A549 (cell line): ENCODE measurements around the gene PIEZO2.

Experiments
- POLR2A ChIP-seq: IDR thresholded peaks from 2 replicates; pipeline ENCODE4 v1.6.1; 2012; ENCODE audit warnings: mild to moderate bottlenecking, low read length
- RCOR1 ChIP-seq: fragments of 150-350 bp; IDR thresholded peaks from 2 replicates; pipeline ENCODE4 v1.6.1; 2014; ENCODE audit warnings: antibody characterized with exemption, low read length, low read depth
- TF ChIP-seq, protein P1 (sequence below): fragments of >200 bp; sonication (Bioruptor Twin); formaldehyde crosslinking; IDR thresholded peaks from 3 replicates; pipeline ENCODE4 v1.5.1; 2016
- TF ChIP-seq, protein P2 (sequence below): fragments of 250-450 bp; sonication (Bioruptor Pico); IDR thresholded peaks from 2 replicates; pipeline ENCODE4 v1.5.0; 2020; ENCODE audit warnings: low read depth, mild to moderate bottlenecking, moderate library complexity

GRCh38 chr18:10754128-10754527, 395.2 kb downstream of the PIEZO2 start:
- TF ChIP-seq, protein P1, sequence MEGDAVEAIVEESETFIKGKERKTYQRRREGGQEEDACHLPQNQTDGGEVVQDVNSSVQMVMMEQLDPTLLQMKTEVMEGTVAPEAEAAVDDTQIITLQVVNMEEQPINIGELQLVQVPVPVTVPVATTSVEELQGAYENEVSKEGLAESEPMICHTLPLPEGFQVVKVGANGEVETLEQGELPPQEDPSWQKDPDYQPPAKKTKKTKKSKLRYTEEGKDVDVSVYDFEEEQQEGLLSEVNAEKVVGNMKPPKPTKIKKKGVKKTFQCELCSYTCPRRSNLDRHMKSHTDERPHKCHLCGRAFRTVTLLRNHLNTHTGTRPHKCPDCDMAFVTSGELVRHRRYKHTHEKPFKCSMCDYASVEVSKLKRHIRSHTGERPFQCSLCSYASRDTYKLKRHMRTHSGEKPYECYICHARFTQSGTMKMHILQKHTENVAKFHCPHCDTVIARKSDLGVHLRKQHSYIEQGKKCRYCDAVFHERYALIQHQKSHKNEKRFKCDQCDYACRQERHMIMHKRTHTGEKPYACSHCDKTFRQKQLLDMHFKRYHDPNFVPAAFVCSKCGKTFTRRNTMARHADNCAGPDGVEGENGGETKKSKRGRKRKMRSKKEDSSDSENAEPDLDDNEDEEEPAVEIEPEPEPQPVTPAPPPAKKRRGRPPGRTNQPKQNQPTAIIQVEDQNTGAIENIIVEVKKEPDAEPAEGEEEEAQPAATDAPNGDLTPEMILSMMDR: no peak
- TF ChIP-seq, protein P2, sequence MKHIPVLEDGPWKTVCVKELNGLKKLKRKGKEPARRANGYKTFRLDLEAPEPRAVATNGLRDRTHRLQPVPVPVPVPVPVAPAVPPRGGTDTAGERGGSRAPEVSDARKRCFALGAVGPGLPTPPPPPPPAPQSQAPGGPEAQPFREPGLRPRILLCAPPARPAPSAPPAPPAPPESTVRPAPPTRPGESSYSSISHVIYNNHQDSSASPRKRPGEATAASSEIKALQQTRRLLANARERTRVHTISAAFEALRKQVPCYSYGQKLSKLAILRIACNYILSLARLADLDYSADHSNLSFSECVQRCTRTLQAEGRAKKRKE: no peak
- TF ChIP-seq RCOR1 (no peak), POLR2A (no peak)
